ENCODE measurements around the gene NOVA1.

- TF ChIP-seq NFIB (CRISPR knock-in tag; IDR thresholded peaks at IDR 0.05; ENCODE audit: borderline replicate concordance) (no peak), POLR2A (IDR thresholded peaks at IDR 0.05; ENCODE audit: insufficient read depth in 1 of 2, low read depth in 2 of 2, low read length in 2 of 2) (no peak), YY1 (IDR thresholded peaks at IDR 0.05; ENCODE audit: insufficient read depth, insufficient replicate concordance, low read depth, low read length) (no peak), NCOA1 (CRISPR knock-in tag; IDR thresholded peaks at IDR 0.05) (no peak)
Observed at GRCh38 chr14:26549571-26549970, 48.3 kb downstream of the NOVA1 start.
